Activated CD8-positive, alpha-beta memory T cell treated with anti-CD3 and anti-CD28 coated beads, Interleukin-2, amount 50 U/mL, for 24 hours (primary cell): ENCODE data around the gene MDFI.

Experiments used
- DNase-seq: peaks from one replicate; pipeline ENCODE4 v3.0.0-alpha.2; 2020; ENCODE audit errors: extremely low read depth

The MDFI gene

DNA sequence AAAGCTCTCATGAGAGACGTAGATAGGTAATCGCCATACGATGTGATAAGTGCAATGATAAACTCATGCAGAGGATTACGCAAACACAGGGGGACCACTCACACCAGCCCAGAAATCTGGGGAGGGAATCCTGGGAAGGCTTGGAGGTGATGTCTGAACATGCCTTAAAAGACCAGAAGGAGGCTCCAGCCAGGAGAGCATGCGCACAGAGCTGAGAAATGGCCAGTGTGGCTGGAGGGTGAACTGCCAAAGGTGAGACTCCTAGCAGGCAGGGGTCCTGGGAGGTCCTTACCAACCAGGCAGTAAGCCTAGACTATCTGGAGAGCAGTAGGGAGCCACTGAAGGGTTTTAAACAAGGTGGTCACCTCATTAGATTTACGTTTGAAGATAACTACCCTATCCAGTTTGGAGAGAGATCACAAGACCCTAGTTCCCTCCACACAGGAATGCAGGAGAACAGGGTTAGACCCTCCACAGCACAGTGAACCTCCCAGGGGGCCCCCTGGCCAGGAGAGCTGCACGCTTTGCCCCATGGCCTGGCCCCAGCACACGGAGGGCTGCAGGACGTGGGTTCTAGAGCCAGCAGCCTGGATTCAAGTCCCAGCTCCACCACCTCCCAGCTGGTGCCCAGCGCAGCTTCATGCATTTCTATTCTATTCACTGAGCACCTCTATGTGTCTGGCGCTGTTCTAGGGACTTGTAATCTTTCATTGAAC, 13.1 kb downstream of the MDFI start:
- no peak for DNase-seq

DNA sequence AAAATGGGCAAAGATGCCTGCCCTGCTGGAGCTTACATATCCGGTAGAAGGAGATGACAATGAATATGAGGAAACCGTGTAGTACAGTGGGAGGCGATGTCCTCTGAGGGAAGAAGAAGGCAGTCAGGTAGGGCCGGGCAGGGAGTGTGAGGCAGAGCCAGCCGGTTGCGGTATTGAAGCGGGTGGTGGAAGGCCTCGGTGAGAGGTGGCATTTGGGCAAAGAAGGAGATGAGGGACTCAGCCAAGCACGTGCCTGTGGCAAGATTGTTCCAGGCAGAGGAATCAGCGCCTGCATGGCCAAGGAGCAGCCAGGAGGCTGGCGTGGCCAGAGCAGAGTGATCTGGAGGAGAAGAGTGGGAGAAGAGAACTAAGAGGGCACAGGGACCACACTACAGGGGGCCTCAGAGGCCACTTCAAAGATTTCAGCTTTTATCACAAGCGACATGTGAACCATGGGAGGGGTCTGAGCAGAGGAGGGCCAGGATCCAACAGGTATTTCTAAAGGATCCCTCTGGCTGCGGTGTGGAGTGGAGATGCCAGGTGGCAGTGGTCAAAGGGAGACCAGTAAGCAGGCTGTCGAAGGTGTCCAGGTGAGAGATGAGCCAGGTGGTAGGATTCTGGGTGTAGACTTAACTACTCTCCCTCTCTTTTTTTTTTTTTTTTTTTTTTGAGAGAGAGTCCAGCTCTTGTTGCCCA, 13.8 kb downstream of the MDFI start:
- no peak for DNase-seq

DNA sequence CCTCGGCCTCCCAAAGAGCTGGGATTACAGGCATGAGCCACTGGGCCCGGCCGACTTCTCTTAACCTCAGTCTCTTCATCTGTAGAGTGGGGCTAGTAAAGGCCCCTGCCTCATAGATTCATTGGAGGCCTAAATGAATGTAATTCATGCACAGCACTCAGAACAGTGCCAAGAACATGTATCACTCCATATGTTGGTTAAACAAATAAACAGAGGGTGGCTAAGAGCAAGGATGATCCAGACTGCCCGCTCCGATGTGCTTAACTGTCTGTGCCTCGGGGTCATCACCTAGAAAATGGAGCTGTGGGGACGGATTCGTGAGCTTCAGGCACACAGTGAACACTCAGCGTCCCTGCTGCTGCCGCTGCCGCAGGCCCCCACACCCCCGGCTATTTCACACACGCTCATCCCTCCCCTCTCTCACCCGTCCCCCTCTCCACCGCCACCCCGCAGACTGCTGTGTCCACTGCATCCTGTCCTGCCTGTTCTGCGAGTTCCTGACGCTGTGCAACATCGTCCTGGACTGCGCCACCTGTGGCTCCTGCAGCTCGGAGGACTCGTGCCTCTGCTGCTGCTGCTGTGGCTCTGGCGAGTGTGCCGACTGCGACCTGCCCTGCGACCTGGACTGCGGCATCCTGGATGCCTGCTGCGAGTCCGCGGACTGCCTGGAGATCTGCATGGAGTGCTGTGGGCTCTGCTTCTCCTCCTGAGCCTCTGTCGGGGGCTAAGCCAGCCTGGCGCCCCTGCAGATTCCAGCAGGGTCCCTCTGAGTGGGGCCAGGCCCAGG, 14.8 kb downstream of the MDFI start:
- no peak for DNase-seq

DNA sequence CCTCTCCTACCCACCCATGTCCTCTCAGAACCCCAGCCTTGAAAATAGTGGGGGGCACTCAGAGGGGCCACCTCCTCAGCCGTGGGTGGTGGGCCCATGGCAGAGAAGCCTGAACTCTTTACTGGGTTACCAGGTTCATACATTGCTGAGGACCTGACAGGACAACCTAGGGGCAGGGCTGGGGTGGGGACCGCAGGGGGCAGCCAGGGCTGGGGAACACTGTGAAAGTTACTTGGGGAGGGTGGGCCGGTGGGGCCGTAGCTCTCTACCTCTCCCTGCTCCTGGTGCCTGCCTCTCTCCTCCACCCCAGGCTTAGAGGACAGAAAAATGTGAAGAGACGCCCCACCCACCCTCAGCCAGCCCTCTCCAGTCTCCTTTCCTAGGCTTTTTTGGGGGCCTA, 15.4 kb downstream of the MDFI start:
- DNase-seq: no peak

DNA sequence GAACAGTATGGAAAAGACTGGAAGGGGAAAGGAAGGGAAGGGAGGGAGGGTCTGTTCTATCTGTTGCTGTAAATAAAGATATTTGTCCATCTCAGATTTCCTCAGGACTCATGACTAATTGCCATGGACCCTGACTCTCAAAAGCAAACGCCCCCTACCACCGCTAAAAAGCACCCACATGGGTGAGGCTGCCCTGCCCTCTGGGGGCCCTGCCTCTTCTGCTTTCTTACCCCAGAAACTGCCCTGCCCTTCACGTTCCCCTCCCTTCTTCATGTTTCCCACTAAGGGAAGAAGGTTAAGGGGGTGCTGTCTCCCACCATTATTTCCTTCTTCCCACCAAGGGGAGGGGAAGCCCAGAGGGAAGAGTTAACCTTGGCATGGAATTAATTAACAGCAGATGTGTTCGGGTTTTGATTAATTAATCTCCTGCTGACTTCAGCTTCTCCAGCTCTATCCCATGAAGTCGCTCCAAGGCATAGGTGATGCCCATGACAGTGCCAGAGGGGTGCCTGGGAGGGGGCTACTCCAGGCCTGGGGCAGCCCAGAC, 16.0 kb downstream of the MDFI start:
- DNase-seq: no peak

DNA sequence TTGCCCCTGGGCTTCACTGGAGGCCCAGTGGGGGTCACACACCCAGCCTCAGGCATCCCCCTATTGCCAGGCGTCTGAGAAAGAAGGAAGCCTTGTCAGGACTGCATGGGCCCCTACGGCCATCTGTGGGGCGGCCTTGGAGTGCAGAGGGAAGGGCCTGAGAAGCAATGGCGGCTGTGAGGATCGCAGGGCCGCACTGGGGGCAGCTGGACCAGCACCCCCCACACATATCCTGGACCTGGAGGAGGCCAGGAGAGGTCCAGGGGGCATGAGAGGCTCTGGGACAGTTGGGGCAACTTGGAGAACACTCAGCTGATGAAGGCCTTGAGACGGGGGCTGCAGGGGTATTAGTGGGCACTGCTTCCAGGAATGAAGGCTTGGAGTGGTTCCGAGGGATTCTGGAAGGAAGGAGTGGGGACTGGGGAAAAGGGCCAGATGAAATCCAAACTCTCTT, 16.5 kb downstream of the MDFI start:
- no peak for DNase-seq

DNA sequence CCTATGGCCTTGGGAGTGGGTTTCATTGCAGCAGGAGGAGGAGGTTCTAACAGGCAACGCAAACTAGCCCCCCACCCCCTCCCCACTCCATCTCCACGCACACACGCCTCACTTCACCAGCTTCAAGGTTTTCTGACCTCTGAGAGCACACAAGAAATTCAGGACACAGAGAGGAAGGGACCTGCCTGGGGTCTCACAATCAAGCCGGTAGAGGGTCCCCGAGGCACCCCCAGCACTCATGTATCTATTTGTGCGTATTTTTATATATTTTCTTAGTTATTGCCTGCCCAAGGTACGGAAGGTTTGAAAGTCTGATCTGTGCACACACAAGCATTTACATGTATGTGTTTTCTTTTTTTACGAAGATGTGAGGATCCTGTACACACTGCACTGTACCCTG, 16.9 kb downstream of the MDFI start:
- no peak for DNase-seq

DNA sequence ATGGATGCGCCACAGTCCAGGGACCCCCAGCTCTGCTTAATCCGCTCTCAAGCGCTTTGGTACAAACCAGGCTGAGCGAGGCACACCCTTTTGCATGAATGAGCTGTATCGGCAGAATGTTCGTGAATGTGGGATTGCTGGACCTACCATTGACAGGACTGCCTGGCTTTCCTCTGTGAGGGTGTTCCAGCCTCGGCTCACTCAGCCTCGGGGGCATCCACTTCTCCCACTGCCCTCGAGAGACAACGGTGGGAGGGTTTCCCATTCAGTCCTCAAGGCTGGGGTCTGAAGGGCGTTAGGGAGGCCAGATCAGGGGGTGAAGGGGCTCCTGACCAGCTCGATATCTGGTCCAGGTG, 17.4 kb downstream of the MDFI start:
- DNase-seq: no peak

DNA sequence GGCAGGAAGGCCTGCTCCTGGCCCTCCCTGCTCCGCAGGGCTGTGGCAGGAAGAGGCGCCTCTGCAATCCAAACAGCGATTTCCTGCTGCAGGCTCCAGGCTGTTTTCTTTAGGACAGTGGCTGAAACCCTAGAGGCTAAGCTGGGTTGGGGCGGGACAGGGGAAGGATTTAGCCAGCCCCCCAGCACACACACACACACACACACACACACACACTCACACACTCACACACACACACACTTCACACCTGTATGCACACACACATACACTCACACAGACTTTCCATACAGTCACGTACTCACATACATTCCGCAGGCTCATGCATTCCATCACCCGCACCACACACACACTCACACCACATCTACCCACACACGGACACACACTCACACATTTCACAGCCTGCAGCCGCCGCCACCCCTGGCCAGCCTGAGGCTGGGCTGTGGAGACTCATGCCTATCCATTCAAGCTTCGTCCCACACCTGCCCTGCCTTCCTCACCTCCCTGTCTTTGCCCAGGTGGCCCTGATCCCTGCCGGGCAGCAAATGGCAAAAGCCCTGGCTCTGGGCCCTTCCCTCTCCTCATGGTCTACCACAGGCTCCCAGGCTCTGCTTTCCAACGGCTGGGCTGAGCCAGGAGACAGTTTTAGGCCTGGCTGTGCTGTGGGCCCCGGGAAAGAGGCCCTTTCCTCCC, 17.9 kb downstream of the MDFI start:
- no peak for DNase-seq

DNA sequence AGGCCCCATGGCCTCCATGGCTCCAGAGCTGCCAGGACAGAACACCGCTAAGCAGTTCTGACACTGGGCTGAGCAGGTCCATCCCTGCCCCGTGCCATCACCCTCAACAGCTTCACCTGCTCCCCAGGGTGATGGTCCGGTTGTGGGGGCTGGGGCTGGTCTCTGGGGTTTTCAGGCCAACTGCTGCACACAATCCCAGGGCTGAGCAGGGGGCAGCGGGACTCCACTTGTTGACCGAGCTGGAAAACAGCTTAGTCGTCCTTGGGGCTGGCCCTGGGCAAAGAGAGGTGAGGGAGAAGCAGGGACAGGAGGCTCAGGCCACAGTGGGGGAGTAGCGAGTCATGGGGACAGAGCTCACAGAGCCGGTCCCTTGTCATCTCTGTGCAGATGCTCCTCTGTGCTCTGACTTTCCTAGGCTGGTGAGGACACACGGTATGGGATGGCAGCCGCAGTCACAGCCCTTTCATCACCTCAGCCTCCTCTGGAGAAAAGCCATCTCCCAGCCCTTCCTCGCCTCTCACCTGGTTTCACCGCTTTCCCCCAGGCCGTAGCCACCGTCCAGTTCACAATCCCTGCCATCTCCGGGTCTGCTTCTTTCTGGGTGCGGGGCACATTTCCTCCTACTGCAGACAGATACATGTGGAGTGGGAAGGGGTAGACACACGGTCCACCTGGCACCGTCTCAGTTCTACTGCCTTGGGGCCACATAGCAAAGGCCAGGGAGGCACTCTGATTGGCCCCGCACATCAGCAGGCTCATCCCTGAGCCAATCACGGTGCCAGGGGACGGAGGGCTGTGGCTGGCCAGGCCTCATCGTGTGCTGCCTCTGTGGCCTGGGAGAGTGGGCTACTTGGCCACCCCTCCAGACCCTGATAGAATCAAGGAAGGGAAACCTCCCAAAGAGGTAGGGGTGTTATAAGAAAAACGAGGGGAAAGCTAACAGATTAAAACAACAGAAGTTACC, 19.1 kb downstream of the MDFI start:
- DNase-seq: no peak

DNA sequence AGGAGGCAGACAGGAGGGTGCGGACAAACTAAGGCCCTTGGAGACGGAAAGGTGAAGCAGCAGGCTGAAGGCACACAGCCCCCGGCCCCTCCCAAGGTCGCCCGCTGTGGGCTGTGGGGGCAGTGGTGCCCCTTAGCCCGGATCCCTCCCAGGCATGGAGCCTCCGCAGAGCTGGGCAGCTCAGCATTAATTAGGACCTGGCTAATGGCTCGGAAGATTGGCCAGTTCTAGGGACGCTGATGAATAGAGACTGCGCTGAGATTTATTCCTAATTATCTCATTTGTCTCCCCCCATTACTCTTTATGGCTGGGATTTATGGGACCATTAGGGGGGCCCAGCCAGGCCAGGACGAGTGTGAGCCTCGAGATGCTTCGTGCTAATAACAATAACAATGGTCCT, 20.4 kb downstream of the MDFI start:
- DNase-seq: no peak

DNA sequence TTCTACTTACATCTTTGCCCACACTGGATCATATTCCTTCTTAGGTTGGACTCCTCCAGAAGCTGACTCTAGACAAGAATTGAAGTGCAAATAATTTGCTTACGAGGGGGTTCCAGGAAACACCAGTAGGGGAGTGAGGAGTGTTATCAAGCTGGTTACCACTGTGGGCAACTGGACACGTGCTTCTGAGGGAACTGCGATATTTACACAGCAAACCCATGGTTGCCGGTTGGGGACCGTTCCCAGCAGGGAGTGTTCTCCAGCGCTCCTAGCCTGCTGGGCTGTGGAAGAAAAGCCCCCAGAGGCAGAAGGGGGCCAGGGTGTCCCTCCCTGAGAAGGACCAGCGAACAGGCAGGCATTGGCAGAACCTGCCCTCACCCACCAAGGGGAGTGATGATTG, 21.7 kb downstream of the MDFI start:
- no peak for DNase-seq

DNA sequence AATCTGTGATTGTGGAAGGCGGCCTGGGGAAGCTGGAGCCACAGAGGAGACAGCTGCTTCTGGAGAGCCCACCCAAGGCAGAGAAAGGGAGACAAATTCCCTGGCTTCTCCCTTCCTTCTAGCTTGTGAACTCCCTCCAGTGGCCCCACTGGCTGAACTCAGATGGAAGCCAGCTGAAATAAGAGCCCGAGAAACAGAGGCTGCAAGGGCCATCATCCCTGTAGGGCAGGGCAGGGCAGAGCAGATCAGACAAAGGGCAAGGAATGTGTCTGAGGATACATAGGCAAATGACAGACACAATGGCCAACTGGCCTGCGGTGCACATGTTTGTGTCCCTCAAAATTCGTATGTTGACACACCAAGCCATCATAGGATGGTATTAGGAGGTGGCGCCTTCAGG, 25.3 kb downstream of the MDFI start:
- no peak for DNase-seq

DNA sequence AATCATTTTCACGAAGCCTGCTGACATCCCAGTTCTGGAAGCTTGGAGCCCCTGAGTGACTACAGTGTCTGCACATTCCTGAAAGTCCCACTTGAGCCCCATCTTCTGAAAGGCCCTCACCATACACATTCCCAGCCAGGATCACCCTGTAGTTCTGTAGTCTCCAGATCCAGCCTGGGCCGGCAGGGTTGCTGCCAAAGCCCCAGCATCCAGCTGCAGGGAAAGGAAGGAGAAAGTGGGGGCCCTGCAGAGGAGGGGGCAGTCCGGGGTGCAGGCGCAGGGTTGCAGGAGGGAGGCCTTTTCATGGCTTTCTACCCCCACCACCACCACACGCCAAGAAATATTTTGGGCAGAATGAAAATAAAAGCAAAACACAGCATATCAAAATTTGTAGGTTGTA, 26.0 kb downstream of the MDFI start:
- DNase-seq: no peak

DNA sequence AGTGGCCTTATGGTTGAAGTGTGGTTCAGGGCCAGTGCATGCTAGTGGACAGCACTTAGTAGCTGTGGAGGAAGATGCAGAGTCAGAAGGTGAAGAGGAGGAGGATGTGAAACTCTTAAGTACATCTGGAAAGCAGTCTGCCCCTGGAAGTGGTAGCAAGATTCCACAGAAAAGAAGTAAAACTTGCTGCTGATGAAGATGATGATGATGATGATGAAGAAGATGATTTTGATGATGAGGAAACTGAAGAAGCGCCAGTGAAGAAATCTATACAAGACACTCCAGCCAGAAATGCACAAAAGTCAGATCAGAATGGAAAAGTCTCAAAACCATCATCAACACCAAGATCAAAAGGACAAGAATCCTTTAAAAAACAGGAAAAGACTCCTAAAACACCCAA, 28.9 kb downstream of the MDFI start:
- DNase-seq: no peak

DNA sequence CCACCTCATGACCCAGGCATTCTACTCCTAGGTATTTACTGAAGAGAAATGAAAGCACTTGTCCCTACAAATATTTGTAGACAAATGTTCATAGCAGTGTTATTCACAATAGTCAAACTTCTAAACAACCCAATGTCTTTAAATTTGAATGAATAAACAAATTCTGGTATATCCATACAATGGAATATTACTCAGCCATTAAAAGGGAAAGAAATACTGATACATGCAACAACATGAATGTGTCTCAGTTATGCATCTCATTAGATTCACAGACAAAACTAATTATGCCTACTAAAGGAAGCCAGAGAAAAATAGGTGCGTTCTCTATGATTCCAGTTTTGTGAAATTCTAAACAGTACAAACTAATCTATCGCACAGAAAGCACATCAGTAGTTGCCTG, 30.7 kb downstream of the MDFI start:
- no peak for DNase-seq

DNA sequence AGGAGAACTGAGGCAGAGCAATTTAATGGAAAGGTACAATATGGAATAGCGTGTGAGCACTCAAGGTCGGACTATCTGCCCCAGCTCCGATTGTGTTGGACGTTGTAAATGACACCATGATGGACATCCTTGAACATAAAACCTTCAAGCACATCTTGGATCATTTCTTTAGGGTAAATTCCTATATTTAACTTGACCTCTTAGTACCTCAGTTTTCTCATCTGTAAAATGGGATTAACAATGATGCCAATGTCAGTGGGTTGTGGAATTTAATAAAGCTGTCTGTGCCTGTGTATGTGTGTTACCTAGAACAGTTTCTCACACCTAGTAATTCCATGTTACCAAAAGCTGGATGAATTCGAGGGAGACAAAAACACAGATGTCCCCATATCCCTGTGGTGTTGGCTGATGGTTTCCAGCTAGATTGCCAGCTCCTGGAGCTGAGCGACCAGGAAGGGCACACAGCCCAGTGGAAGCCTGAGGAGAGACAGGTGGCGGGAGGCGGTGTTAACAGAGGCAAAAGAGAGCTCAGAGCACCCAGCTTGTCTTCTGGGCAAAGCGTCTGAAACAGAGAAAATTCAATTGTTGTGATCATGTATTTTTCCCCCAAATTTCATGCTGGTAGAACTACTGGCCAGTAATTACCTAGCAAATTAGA, 32.6 kb downstream of the MDFI start:
- DNase-seq: no peak

DNA sequence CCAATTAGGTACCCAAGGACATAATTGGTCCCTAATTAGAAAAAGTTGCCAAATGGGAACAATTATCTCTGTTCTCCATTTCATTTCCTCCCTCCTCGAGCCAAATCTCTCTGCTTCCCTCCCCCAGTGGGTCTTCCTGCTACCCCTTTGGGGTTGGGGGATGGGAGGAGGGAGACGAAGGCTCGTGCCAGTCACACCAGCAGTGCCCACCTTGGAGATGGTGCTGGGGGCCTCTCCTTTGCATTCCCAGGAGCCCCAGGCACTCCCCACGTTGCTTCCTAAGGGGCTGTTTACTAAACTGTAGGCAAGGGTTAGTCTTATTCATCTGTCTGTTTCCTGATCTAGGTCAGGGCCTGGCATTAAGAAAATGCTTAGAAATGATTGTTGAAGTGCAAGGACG, 33.1 kb downstream of the MDFI start:
- no peak for DNase-seq

DNA sequence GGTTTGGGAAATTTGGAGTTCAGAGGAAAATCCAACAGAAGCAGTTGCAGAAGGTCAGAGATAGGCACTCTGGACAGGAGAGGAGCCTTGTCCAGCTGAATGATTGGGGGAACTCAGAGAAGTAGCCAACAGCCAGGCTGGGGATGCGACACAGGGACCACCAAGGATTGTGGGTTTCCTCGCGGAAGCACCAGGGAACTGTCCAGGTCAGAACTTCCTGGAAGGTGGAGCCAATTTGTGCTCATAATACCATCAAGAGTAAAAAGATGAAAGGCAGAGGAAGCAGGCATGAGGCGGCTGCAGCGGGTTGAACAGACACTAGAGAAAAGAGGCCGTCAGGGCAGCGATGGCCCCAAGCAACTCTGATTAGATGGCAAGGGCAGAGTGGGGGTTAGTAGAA, 33.7 kb downstream of the MDFI start:
- no peak for DNase-seq
